ENCODE results near the gene SATB2.

The SATB2 gene

DNA sequence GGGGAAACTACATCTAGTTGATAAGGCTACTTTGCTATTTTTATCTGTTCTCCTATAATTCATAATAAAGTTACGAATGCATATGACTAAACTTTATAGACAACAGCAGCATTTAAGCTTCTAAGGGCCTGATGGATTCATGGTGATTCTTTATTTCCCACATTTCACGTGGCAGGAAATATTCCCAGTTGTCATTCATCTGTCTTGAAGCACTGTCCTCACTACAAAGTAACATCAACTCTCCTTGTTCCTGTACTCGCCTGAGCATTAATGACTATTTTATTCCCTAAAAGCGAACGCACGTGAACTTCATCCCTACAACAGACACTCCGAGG is 2.6 kb downstream of the SATB2 start:
- FAIRE-seq (no peak), DNase-seq (ENCODE audit: extremely low spot score, insufficient read length, low read depth) (no peak)

DNA sequence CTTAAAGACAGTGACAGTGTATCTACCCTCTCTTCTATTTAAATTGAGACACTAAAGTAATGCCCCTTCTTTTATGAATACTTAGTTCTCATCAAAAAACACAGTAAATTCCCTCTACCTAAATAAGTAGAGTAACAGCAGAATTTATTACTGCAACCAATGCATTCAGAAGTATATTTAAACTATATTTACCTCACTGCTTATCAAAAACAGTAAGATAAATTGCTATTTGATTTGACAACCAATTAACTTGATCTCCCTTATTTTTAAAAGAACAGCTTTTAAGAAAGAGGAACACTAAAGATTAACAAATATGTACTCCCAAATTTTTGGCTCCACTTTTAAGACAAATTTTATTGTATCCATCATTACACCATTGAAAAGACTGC is 4.8 kb downstream of the SATB2 start:
- FAIRE-seq (no peak), DNase-seq (ENCODE audit: extremely low spot score, insufficient read length, low read depth) (no peak)

DNA sequence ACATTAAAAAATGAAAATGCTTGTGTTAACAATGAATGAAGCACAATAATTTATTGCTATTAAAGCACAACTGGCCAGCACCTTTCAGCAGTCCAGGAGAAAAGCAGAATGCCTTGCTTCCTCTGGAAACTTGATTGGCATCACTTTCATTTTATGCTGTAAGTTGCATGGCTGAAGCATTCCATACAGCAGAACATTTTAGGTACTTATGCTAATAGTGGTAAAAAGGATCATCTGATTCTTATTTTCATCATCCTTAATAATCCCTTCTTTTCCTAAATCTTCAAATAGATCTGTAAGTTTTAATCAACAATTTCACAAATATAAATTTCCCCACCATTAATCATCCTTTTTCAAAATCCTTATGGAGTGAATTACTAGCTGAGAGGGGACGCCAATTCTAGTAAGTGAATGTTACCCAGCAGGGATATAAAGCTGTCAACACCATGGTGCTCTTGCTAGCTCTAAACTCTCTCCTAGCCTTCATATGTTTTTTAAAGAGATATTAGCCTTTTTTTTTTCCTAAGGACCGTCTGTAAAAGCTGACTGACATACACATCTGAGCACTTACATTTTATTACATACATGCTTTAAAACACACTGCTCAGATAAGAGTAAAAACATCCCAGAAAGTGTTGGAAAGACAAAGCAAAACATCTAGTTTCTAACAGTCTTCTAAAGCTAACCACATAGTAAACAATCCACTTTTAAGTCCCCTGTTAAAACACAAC is 5.3 kb downstream of the SATB2 start:
- DNase-seq (ENCODE audit: extremely low spot score, insufficient read length, low read depth) = no peak
- no peak for FAIRE-seq

DNA sequence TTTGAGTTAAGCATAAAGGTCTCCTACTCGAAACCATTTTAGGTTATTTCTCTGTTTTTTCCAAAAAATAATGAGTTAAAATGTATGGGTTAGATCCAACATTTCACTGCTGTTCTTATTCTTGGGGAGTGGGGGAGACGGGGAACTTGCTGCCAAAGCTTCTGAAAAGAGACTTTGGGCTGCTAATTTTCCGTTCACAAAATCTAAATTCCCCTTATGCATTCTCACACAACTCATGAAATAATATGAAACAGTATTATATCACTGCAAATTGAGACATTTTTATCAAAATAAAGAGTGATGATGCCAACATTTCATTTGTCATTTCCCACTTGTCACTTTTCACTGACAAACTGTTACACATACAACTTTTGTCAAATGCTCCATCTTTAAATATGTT is 7.8 kb downstream of the SATB2 start:
- DNase-seq (ENCODE audit: extremely low spot score, insufficient read length, low read depth) (no peak), FAIRE-seq (no peak)

DNA sequence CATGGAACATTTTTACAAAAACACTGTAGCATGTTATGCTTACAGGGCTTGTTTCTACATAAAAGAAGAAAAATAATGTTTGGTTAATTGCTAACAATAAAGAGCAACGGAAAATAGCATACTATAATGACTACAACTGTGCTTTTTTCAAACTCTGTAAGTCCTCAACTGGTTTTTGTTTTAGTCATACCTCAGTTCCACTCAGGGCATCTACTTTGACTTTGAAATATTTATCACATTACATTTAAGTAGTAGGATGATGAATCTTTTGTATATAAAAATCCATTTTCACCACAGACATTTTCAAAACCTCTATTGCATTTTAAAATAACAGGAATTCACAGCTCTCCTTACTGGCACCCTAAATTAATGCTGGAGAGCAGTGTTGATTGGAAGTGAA is 8.3 kb downstream of the SATB2 start:
- no peak for FAIRE-seq
- DNase-seq (ENCODE audit: extremely low spot score, insufficient read length, low read depth) = no peak

DNA sequence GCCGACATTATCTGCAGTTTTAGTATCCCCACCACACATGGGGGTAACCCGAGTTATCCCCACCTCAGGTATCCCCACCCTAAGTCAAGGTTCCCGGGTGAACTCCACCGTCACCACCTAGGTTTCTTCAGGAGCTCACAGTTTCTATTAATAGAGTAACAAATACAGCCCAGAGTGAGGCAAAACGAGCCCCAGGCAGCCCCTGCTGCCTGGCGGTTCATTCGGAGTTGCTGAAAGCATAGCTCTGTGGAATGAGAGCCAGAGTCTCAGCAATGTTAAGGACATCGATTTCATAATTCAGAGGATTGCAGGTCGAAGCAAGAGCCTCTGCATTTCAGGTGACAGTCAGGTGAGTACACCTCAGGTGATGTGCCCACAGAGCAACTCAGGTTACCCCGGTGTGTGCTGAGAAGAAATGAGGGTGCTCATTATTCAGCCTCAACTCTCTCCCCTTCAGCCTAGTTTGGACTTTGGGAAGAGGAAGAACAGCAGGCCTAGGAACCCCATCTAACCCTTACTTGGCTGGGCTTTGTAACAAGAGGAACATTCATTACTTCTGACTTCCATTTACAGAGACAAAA is 10.7 kb downstream of the SATB2 start:
- no peak for FAIRE-seq

DNA sequence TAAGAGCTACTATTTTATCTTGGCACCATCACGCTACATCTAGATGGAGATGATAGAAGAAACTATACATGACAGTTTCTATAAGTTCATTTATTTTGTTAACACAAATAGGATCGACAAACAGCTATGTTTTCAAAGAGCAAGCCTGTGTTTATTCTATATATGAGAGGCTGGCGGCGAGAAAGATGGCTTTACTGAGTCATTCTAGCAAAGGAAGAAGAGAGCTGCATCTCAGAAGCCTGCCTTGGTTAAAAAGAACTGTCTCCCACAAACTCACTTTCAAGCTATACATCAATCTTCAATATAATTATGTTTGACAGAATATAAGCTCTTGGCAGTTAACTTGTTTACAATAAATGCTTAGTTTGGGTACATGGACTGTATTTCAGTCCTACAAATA is 13.0 kb downstream of the SATB2 start:
- FAIRE-seq (no peak), DNase-seq (ENCODE audit: extremely low spot score, insufficient read length, low read depth) (no peak)

More for the DNA sequence above, 10.7 kb downstream of the SATB2 start:
- DNase-seq (ENCODE audit: extremely low spot score, insufficient read length, low read depth) = no peak

DNA sequence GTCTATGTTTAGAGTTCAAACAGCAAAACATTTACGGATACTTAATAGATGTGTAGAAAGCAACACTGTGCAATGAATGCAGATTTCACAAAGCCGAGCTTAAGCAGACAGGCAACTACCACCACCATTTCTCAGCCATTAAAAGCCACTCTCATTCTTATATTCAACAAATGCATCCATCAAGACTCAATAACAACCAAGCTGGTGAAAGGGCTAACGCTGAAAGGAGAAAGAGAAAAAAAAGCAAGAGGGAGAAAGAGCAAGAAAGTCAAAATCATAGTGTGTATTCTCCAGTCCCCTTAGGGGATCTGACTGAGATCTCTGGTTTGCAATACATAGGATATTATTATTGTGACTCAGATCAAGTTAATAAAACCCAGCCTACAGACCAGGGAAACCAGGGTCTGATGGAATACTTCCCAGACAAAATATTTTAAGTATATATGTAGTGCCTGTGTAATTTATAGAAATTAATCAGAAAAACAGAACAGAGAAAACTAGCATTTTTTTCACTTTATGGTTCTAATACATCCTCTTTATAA is 14.1 kb downstream of the SATB2 start:
- DNase-seq (ENCODE audit: extremely low spot score, insufficient read length, low read depth) (no peak), FAIRE-seq (no peak)

DNA sequence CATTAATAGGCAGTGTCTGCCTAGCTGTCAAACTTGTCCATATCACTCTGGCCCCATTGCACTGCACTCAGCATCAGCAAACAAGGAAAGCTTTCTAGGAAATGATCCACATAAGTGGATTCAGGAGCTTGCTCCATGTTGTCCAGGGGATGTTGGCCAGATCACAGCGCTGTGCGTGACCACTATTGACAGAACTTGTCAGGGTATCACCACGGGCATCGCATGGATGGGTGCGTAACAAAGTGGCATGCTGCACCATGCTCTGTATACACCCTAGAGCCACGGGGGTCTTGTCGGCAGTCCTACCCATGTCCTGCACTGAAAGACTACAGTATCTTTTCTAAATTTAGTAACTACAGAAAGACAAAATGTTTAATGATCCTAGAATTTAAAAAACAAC is 15.6 kb downstream of the SATB2 start:
- FAIRE-seq (no peak), DNase-seq (ENCODE audit: extremely low spot score, insufficient read length, low read depth) (no peak)

DNA sequence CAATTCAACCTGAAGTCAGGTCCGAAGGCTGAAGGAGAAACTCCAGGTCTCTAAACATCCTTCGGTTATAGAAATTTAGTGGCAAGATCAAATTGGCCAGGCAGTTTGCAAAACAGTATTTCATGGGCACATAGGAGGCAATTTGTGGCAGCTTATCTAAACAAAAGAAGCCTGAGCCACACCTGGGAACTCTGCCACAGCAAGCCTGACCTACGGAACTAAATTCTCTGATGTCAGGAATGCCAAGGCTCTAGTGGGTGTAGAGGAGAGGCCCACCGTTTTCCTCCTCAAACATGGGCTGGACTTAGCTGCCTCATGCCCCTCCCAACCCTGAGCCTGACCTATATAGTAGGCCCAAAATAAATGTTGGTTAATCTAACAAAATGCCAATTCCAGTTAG is 16.0 kb downstream of the SATB2 start:
- DNase-seq (ENCODE audit: extremely low spot score, insufficient read length, low read depth) (no peak), FAIRE-seq (no peak)

DNA sequence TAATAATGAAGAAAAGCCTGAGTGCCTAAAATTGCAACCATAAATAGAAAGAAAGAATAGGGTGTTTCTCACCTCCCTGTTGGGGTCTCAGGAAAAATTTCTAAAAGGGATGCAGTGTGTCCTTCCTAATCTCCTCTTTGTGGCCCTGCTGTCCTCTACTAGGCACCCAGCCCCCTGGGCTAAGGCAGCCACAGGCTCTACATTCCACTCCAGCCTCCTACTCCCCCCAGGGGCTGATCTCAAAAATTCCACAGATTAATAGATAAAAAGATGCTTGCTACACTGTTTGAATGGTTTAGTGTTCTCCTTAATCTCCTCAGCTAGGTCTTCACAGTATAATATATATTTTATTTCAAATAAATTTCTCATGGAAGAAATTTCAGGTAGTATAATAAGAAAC is 17.6 kb downstream of the SATB2 start:
- DNase-seq (ENCODE audit: extremely low spot score, insufficient read length, low read depth) (no peak), FAIRE-seq (no peak)

DNA sequence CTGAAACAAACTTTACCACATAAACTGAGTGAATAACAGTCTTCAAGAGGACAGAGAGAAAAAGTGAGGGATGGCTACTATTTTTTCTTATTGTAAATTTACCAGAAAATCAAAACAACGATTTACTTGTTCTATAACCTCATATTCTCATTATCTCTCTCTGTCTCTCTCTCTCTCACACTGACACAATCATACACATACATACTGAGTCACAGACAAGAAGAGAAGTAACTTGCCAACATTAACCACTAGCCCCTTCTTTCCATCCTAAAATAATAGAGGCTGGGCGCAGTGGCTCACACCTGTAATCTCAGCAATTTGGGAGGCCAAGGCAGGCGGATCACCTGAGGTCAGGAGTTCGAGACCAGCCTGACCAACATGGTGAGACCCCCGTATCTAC is 18.2 kb downstream of the SATB2 start:
- no peak for FAIRE-seq
- no peak for DNase-seq (ENCODE audit: extremely low spot score, insufficient read length, low read depth)

DNA sequence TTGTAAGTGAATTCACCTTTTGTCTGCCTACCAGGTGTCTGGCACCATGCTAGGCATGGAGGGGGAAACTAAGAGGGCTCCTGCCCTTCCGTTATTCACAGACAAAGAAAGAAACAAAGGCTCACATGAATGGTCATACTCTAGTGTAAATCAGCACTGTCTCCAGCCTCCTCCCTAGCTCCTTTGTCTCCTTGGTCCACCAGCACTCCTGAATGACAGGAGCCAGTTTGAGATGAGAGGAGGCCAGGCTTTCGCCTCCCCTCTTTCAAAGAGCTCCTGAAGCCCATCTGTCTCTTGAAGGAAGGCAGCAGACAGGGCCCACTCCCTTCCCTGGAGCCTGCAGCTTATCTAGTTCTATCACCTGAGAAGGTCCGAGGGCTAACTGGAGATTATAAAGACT is 18.7 kb downstream of the SATB2 start:
- FAIRE-seq = no peak
- no peak for DNase-seq (ENCODE audit: extremely low spot score, insufficient read length, low read depth)

DNA sequence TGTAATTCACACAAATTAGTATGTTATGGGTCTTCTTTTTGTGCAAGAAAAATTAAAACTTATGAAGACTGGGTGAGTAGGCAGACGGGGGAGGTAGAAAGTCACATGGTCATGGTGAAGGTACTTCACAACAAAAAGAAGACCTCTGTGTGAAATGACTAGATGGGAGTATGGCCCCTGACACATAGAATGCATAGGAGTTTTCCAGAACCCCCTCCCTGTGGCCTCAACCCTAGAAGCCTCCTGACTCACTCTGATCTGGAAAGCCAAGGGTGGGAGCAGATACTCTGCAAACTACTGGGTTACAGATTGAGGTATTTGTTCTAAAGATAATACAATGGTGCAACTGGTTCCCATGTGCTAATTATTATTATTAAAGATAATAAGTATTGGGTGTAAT is 23.2 kb downstream of the SATB2 start:
- no peak for FAIRE-seq
- DNase-seq (ENCODE audit: extremely low spot score, insufficient read length, low read depth) = no peak

DNA sequence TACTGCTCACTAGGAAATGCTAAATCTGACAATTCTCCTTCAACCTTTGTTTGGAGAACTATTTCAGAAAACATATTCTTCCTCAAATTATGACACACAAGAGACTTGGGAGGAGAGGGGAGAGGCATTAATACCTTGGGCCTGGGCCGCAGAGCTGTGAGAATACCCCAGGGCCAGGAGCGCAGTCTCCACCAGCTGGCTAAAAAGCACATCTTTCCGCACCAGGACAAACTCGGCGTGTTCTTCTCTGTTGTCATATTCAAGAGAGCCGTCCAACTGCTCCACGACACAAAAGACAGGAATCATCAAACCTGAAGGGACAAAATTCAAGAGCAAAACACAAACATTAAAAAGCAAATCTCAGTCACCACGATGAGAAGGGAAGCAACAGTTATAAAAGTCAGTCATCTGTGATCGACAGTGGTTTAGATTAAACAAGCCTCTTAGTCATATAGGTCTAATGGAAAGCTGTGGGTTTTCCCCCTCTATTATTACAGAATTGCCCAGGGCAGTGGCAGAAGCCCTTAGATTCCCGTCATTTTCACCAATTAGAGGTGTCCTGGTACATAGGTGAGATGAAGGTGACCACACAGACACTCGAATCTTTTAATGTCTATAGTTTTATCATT is 24.4 kb downstream of the SATB2 start:
- FAIRE-seq (no peak), DNase-seq (ENCODE audit: extremely low spot score, insufficient read length, low read depth) (no peak)

DNA sequence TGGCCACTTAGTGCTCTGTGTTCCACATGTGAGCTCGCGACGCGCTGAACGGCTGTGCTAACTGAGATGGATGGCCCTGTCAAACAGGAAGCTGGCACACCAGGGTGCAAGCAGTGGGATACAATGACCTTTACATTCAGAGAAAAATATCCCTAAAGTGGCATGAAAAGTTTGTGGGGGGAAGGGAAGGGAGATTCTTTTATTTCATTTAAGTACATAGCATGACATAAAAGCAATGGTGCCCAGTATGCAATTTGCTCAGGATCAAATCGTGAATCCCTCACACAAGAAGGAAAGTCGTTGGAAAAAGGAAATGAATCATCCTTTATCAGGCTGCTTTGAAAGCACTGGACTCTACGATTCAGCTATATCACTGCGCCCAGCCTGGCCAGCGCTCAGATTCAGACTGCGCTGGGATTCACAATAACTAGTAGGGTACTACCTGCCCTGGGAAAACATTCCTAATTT is 26.0 kb downstream of the SATB2 start:
- FAIRE-seq (no peak), DNase-seq (ENCODE audit: extremely low spot score, insufficient read length, low read depth) (no peak)

DNA sequence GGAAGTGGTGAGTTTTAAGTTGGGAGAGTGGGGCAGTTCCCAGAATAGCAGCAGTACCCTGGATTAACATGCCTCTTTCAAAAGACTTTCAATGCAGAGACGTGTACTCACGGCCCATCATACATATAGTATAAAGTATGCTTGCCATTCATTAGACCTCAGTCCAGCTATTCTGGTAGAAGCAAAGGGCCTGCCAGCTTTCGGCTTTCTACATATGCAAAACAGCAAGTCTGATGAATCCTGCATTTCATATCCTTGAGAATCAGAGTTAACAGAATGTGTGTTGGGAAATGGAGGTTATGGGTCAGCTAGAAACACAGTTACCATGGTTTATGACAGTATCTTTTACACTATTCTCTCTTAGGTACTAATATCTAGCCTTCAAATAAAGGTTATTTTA is 27.5 kb downstream of the SATB2 start:
- FAIRE-seq (no peak), DNase-seq (ENCODE audit: extremely low spot score, insufficient read length, low read depth) (no peak)

DNA sequence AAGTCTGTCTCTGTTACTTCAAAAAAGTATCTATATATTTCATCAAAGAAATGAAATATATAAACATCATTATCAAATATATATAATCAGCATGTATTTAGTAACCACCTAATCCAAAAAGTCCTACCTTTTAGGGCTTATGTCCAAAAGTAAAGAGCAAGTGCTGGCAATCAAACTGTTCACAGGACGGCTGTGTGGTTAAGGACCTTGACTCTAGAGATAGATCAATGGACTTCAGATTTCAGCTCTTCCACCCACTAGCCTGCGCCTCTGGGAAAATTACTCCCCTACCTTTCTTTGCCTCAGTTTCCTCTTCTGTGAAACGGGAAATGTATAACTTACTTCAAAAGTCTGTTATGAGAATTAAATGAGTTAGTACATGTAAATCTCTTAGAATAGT is 29.4 kb downstream of the SATB2 start:
- no peak for FAIRE-seq
- DNase-seq (ENCODE audit: extremely low spot score, insufficient read length, low read depth) = no peak

DNA sequence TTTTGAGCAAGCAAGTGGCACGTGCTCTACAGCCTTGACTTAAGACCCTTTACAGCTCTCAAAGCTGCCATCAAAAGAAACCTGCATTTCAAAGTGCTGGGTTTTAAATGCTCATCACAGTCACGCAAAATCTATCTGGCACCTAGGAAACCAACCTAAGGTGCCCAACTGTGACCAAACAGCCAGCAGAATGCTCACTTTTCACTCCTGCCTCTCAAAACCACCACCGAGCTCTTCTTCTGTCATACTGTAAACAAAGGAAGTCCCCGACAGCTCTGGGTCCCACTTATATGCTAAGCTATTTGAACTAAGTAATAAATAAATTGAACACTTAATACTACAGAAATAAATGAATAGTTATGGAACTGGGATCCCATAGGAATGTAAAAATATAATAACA is 33.6 kb downstream of the SATB2 start:
- DNase-seq (ENCODE audit: extremely low spot score, insufficient read length, low read depth) (no peak), FAIRE-seq (no peak)

DNA sequence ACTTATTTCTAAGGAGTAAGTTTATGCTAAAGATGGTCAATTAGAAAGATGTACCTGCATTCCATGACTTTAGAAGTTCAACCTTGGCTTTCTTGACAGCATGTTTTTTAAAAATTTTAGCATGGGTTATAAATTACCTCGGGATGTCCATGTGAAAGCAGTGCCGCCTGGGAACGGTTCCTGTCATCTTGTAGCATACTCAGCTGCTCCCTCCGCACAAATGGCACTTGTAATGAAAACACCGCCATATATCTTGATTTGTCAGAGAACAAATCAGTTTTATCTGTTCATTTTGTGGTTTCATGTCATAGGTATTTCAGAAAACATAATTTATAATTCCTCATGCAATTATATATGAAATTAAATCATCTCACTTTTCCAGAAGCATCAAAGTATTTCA is 38.3 kb downstream of the SATB2 start:
- FAIRE-seq (no peak), DNase-seq (ENCODE audit: extremely low spot score, insufficient read length, low read depth) (no peak)

DNA sequence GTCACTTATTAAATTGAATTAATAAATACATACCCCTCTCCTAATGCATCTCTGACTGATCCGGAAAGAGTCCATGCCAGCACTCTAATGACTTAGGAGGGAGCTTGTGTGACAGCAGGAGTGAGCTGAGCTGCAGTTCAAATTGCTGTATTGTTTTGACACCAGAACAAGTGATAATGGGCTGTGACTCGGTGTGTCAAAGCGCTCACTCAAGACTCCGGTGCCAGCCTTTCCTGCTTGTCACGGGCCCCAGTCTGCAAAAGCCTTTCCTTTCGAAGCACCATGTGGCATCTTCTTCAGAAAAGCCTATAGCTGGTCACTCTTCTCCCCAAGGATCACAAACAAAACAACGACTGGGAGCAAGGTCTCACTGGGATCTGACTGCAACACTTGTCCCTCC is 43.3 kb downstream of the SATB2 start:
- no peak for DNase-seq (ENCODE audit: extremely low spot score, insufficient read length, low read depth)
- FAIRE-seq = no peak

DNA sequence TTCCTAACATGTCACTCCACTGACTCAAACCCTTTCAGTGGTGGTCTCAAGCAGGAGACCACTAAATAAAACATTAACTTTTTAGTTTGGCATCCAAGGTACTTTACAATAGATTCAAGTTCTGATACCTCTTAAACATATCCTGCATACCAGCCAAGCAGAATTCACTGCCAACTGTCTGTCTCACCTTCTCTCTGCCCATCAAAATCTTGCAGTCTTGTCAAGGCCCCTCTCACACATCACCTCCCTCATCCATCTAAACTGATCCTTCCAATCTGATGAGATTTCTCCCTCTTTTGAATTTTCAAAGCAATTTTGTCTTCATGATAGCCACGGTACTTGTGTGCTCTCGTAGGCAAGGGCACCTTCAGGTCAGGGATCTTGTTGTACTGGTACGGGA is 43.7 kb downstream of the SATB2 start:
- DNase-seq (ENCODE audit: extremely low spot score, insufficient read length, low read depth) = no peak

More for the DNA sequence above, 43.7 kb downstream of the SATB2 start:
- no peak for FAIRE-seq

All from GM18507 (cell line).